Keratinocyte (primary cell): ENCODE data around the gene DLG5.

ENCODE experiments used
- EZH2 ChIP-seq: IDR thresholded peaks from one replicate; pipeline ENCODE4 v1.6.1; 2012; ENCODE audit warnings: inconsistent platforms, mild to moderate bottlenecking, low read length, moderate library complexity
- TF ChIP-seq, protein P1 (sequence below), 3 experiments: IDR thresholded peaks in 1 of 3; conservative IDR thresholded peaks in 1 of 3; optimal IDR thresholded peaks in 1 of 3; 2 replicates in 2 of 3; 3 replicates in 1 of 3; pipeline versions ENCODE3 to v1.5.1; 2011; ENCODE audit warnings: low read length in 3 of 3, mild to moderate bottlenecking in 3 of 3, moderate library complexity in 2 of 3, control low read depth in 1 of 3, inconsistent platforms in 1 of 3; ENCODE audit not compliant: insufficient read depth in 2 of 3; ENCODE audit errors: extremely low read depth in 1 of 3

- TF ChIP-seq, protein P1, sequence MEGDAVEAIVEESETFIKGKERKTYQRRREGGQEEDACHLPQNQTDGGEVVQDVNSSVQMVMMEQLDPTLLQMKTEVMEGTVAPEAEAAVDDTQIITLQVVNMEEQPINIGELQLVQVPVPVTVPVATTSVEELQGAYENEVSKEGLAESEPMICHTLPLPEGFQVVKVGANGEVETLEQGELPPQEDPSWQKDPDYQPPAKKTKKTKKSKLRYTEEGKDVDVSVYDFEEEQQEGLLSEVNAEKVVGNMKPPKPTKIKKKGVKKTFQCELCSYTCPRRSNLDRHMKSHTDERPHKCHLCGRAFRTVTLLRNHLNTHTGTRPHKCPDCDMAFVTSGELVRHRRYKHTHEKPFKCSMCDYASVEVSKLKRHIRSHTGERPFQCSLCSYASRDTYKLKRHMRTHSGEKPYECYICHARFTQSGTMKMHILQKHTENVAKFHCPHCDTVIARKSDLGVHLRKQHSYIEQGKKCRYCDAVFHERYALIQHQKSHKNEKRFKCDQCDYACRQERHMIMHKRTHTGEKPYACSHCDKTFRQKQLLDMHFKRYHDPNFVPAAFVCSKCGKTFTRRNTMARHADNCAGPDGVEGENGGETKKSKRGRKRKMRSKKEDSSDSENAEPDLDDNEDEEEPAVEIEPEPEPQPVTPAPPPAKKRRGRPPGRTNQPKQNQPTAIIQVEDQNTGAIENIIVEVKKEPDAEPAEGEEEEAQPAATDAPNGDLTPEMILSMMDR (optimal IDR thresholded peaks at IDR 0.05 in 1 of 3, IDR thresholded peaks at IDR 0.05 in 1 of 3, conservative IDR thresholded peaks at IDR 0.05 in 1 of 3; ENCODE audit: extremely low read depth in 1 of 3, insufficient read depth in 2 of 3, low read length in 3 of 3) = no peak
- TF ChIP-seq EZH2 = no peak
Measured at GRCh38 chr10:77861366-77861765, 65.2 kb downstream of the DLG5 start.
